Measurements from ENCODE around the gene RNF144A.

The RNF144A gene

DNA sequence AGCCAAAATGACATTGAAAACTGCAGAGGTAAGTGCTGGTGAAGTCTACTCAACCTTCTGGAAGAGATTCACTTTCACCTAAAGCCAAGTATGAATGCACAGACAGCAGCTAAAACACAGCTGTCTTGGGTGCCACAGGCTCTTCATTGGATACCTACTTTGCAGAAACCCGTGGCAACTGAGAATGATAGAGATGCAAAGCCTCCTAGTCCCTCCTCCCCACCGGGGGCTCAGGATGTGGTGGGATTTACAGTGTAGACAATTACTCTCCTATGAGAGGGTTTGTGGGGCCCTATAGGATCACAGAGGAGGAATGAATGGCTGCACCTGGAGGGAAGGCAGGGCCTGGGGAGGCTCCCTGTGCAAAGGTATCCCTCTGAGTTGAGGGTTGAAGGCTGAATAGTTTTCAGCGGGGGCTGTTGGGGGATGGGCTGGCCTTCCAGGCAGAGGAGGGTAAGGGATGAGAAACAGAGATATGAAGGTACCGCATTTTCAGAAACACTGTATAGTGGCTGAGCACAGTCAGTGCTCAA, 131.6 kb downstream of the RNF144A start:
- FAIRE-seq = no peak

DNA sequence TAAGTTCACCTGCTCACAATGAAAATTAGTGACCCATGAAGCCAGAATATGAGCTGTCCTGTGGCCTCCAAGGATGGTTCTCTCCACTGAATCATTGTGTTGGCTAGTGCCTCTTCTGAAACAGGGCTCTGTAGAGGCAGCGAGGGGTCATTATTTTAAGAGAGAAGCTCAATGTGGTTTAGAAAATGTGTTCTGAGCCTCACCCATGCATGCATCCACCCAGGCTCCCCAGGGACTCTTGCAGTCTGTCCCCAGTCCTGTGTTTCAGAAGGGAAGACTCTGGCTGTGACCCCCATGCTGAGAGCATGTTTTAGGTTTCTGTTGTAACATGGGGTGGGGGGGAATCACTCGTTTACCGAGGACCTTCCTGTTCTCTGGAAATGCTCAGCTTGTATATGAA, 135.2 kb downstream of the RNF144A start:
- FAIRE-seq = no peak

DNA sequence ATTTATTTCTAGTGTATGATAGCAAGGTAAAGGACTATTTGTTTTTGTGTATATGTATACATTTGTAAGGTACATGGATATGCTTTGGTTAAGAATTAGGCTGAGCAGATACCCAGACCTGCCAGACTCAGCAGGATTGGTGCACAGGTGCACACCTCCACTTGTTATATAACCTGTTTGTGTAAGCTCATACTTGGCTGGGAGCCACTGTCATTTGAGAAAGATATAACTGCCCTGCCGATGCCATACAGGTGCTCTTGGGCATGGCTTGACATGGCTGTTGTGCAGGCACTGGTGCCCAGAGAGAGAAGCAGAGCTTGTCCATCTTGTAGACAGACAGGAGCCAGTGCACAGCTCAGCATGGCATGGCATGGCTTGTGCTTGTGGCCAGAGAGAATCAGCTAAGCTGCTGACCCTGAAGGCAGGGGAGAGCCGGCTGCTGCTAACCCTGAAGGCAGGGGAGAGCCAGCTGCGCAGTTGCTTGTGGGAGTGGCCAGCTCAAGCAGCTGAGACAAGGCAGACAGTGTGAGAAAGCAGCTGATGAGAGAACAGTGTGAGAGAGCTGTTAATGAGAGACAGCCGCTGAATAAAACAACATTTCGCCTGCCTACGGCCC, 136.5 kb downstream of the RNF144A start:
- no peak for FAIRE-seq

DNA sequence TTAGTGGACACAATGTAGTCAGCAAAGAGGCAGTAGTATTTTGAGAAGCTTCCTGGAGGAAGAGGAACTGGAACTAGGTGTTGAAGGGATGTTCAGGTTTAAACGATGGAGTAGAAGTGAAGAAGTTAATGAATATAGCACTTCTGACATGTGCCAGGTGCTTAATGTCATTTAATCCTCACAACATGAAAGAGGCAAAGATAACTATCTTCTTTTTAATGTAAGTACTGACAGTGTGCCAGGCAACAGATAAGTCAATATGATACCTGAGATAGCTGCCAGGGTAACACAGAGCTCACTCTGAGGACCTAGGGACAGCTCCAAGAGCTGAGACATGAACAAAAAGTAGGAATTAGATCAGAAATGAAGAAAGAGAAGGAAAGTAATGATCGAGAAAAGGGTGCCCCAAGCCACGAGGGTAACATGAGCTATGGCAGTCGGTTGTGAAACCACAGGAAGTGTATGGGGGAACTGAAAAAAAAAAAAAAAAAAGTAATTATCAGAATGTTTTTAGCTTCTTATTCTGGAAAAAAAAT, 140.7 kb downstream of the RNF144A start:
- peak; percentile 31 for FAIRE-seq

DNA sequence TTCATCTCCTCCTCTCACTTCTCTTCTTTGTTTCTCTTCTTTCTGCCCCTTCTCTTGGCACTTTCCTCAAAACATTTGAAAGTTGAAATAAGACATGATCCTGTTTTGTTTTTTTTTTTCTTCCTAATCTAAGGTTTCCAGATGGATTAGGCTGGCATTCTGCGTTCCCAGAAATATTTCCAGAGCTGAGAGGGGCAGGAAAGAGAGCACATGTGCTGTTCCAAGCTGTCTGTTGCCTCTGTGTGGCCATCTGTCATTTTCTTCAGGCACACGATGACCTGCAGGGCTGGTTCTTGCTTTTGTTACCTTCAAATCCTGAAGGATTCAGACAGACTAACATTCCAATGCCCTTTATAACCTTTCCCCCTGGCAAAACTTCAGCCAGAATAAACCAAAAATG, 142.9 kb downstream of the RNF144A start:
- FAIRE-seq = no peak

DNA sequence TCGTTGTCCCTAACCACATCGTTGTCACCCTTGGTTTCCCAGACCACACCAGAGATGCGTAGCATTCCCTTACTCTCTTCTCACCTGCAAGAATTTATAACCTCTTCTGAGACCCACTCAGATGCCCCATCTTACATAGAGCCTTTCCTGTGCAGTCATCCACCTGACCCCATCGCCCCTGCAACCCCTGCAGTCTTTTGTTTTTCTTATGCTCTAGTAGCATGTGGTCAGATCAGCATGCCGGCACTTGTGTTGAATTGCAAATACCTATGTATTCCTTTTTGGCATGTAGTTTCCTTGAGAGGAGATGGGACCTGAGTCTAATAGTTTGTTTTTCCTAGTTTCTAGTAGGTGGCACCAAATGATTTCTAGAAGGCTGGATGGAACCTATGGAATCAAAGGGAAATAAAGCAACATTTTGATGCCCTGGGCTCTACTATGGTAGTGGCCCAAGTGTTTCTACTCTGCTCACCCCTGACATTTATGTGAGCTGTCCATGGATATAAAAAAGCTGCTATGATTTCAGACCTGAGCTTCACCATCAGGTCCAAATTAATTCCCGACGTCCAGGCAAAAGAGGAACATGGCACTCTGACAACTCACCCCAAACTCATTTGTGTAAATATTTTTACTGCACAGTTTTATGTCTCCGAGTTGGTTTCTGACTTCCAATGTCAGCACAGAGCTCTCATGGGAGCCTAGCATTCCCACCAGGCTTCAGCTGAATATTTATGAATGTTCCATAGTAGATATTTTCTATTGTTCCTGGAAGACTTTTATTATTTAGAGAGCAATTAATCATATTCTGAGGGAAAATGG, 143.6 kb downstream of the RNF144A start:
- no peak for FAIRE-seq

DNA sequence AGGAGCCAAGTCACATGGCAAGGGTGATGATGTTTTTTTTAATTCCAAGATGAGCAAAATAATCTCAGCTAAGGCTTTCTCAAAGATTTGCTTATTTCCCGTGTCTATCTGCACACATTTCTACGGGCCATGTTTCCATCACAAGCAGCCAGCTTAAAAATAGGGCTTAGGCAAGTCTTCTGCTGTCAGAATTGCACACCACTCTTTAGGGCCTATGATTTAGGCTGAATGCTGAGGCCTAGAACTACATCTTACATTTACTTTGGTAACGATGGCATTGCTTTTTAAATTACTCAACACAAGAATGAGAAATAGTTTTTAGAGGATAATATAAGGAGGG, 144.2 kb downstream of the RNF144A start:
- no peak for FAIRE-seq

DNA sequence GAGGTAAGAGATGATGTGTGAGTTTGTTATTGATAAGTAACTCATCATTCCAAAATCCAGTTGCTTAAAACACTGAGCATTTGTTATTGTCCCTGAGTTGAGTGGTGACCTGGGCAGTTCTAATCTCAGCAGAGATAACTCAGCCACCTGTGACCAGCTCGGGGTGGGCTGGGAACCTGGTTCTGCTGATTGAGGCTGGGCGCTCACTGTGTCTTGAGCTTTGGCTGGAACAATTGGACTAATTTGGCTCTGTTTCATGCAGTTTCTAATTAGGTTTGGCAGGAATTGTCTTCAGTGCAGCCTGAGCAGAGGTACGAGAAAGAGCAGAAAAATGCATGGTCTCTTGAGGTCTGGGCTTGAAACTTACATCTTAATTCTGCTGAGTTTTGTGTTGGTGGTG, 144.7 kb downstream of the RNF144A start:
- no peak for FAIRE-seq

DNA sequence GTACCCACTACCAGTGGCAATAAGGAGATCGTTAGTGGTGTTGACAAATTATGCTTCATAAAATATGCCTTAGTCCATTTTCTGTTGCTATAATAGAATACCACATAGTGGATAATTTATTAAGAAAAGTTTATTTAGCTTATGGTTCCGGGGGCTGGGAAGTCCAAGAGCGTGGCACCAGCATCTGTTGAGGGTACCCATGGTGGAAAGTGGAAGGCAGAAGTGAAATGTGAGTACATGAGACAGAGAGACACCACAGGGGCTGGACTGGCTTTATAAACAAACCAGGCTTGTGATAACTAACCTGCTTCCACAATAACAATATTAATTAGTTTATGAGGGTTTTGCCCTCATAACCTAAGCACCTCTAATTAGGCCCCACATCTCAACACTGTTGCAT, 146.6 kb downstream of the RNF144A start:
- no peak for FAIRE-seq

DNA sequence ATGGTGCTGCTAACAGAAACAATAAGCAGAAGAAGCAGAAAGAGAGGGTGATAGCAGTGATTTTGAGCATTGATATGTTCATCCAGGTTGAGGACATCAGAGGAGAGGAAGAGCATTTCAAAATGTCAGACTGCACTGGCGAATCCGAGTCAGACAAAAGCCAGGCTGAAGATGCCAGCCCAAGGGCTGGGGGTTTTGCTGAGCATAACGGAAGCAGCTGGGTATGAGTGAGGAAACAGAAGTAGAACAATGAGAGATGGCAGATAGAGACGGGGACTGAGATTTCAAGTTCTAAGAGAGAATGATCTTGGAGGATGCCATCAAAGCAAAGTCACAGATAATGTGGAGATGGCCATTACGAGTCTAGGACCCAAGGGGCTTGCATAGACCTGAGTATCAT, 151.2 kb downstream of the RNF144A start:
- no peak for FAIRE-seq

DNA sequence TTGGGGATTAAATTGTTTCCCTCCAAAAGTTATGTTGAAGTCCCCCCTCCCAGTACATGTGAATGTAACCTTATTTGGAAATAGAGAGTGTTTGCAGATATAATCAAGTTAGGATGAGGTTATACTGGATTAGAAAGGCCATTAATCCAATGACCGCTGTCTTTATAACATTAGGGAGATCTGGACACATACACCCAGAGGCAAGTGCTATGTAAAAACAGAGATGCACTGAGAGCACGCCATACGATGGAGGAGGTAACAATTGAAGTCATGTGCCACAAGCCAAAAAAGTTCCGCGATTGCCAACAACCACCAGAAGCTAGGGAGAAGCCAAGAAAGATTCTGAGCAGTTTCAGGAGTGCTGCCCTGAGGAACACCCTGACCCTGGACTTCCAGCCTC, 153.3 kb downstream of the RNF144A start:
- FAIRE-seq = no peak

DNA sequence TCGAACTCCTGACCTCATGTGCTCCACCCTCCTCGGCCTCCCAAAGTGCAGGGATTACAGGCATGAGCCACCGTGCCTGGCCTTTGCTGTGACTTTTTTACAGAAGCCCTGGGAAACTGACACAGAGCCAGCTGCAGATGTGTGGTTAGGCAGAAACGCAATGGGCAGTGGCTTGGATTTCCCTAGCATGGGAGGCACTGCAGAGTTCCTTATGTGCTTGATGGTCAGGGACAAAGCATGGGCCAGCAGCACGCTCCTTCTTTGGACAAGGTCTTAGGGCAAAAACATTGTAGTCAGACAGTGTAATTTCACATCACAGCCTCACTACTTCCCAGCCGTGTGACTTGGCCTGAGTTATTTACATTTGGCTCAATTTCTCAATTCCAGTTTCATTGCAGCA, 153.9 kb downstream of the RNF144A start:
- FAIRE-seq = no peak

DNA sequence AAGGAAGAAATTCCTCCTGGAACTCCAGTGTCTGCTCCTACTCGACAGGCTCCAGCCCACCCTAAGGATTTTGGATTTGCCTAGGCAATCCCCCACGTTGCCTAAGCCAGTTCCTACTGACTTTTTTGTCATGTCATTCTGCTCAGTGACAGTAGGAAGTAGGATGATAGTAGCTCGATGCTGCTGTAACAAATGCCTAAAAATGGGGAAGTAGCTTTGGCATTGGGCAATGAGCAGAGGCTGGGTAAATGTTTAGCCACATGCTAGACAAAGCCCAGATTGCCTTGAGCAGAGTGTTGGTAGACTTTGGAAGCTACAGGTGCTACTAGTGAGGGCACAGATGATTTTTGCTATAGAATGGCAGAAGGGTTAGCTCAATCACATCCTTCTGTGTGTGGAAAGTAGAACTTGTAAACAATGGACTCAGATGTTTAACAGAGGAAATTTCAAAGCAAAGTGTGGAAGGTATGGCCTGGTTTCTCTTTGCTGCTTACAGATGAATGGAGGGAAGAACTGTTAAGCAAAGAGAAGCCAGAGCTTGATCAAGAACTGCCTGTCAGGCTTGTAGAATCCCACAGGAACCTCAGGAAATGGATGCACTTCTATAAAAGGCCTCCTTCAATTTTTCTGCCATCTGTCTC, 154.8 kb downstream of the RNF144A start:
- FAIRE-seq = no peak

DNA sequence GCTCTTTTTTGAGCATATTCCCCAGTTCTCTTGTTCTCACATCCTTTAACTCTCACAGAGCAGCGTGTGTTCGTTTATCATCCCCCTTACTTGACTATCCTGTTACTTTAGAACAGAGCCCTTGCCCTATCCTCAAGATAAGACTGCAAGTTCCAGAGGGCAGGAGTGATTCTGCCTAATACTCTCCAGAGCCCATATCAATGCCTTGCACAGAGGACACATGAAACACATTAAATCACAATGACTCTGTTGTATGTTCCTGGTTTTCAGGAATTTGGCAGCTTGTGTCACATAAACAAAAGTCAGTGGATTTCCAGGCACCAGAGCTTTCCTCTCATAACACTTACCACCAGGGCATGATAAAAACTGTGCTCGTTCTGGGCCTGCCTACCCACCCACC, 156.7 kb downstream of the RNF144A start:
- no peak for FAIRE-seq

DNA sequence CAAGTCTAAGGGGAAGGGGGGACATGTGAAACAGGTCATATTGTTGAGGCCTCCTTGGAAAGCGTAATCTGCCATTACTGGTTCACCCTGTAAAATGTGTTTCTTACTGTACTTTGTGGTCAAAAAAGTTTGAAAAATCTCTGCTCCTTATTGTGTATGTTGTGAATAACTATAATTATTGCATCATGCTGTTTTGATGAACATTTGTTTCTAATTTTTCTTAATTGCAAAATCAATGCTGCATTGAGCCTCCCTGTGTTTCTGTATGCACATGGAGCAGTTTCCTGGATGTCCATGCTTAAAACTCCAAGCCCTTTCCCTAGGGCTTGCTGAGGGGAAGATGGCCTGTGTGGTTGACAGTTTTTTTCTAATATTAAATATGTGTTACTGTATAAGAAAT, 158.6 kb downstream of the RNF144A start:
- FAIRE-seq = no peak

DNA sequence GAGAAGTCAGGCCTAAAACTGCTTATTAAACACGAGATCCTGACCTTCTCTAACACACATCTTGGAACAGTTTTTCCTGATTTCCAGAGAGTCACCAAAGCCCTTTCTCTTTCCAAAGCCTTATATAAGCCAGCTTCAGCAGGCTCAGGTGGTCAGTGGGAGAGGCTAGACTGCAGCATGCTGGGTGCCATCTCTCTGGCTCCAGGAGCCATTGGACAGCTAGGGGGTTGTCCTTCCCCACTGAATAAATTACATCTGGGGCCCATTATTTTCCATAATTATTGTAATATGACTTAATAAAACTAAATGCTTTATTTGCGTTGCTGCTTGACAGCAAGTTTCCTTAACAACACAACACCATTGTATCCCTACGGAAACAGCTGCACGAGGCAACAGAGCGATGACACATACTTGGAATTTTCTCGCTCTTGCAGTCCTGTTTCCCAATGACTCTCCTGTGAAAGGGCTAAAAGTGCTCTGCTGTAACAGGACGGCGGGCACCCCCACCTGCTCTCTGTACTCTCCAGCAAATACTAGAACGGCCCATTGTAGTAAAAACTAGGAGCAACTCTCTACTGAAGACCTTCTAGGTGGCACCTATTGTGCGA, 160.6 kb downstream of the RNF144A start:
- FAIRE-seq = no peak

DNA sequence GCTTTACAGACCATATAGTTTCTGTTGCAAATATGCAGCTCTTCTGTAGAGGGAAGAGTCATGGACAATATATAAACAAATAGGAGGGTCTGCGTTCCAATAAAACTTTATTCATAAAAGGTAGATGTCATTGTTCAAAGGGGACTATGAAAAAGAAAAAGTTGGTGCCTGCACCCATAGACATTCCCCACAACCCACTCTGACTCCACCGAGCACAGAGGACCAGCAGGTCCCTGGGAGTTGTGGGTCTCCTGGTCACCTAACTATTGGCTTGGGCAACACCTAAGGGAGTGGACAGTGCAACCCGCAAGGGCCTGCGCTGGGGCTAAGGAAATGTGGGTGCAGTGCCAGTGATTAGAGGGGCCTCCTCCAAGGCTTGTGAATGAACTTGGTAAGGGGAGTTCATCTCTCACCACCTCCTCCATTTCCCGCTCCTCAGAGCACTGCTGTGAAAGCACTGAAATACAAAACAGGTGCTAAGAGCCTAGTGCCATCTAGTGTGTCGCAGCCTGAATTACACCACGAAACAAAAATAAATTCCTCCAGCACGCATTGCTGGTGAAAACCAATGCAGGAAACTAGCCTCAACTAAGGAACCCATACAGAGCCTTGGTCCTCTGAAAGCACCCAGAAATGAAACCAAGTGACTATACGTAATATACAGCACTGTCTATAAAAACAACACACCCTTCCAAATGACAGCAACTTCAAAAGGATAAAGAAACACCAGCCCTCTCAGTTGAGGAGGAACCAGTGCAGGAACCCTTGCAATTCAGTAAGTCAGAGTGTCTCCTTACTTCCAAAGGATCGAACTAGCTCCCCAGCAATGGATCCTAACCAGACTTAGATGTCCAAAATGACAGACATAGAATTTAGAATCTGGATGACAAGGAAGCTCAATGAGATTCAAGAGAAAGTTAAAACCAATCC, 166.6 kb downstream of the RNF144A start:
- FAIRE-seq = no peak

DNA sequence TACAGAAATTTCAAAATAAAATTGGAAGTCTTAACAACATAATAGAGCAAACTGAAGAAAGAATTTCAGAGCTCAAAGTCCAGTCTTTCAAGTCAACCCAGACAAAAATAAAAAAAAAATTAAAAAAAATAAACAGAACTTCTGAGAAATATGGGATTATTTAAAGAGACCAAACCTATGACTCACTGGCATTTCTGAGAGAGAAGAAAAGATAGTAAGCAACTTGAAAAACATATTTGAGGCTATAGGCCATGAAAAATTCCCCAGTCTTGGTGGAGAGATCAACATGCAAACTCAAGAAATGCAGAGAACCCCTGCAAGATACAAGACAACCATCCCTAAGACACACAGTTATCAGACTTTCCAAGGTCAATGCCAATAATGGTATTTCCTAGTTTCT, 167.4 kb downstream of the RNF144A start:
- no peak for FAIRE-seq

DNA sequence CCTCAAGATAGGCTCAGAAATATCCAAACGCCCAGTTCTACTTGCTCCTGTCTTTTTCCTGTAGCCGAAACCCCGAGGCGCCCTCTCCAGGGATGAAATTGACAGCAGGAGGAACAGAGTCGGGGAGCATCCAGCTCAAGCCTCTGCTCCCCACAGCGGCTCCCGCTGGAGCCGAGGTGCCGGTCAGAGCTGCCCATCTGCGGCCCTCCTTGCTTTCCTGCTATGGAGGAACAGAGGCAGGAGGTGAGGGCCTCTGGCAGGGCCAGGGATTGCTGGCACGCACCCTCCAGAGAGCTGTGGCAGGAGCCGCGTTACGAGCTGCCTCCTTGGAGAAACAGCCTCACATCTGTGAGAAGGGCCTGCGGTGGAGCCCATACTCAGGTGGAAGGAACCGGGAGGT, 172.1 kb downstream of the RNF144A start:
- no peak for FAIRE-seq

DNA sequence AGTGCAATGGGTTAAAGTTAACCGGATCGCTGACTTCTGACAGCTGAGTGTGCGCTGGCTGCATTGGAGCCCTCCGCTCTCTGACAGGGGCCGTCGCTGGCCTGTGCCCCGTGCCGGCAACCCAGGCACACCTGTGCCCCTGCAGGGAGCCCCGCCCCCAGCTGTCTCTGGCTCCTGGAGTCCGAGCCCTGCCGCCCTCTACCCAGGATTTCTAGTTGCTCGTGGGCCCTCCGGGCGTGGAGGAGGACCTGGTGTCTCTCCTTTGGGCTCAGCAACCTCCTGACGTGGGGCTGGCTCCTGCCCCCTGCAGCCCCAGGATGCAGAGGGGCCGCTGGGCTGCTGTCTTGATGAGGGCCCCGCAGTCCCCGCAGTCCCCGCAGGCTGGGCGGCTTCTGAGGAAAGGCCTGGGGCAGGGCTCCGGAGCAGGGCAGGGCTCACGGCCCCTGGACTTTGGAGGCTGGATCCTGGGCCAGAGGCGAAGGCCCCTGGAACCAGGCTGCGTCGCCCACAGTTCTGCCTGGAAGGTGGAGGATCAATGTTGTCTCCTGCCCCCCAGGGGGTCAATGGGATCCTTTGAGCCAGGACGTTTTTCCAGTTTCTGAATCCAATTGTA, 172.8 kb downstream of the RNF144A start:
- no peak for FAIRE-seq

DNA sequence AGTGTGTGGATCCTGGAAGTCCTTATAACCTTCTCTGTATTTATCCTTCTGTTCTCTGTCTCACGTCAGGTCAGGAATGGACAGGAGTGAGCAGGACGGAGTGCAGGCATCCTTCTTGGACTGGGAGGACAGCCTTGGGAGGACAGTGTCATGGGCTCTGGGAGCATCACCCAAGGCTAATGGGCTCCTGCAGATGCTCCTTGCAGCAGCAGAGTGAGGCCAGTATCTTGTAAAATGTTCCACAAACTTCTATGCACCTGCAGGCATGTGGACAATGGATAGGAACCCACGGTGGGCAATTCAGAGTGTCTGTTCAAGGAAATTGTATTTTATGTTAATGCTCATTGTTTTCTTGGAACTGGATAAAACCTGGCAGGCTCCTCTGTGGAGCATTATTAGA, 176.2 kb downstream of the RNF144A start:
- FAIRE-seq = no peak

Measured in colon (tissue), 2 donors.